Measurements from ENCODE around the gene AKR1C4.

DNA sequence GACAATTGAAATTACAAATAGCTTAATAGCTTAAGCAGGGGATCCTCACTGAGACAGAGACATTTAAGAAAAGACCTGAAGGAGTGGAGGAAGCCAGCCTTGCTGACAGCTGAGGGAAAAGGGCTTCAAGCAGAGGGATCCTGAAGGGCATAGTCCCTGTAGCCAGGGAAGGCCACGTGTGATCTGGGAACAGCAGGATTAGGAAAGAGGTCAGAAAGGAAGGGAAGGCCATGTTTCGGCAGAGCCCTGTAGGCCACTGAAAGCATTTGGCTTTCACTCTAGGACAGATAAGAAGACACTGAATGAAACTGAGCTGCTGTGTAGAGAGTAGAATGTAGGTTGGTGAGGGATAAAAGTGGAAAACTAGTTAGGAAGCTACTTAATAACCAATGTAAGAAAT is 8.3 kb upstream of the AKR1C4 start:
- TF ChIP-seq, protein P1, sequence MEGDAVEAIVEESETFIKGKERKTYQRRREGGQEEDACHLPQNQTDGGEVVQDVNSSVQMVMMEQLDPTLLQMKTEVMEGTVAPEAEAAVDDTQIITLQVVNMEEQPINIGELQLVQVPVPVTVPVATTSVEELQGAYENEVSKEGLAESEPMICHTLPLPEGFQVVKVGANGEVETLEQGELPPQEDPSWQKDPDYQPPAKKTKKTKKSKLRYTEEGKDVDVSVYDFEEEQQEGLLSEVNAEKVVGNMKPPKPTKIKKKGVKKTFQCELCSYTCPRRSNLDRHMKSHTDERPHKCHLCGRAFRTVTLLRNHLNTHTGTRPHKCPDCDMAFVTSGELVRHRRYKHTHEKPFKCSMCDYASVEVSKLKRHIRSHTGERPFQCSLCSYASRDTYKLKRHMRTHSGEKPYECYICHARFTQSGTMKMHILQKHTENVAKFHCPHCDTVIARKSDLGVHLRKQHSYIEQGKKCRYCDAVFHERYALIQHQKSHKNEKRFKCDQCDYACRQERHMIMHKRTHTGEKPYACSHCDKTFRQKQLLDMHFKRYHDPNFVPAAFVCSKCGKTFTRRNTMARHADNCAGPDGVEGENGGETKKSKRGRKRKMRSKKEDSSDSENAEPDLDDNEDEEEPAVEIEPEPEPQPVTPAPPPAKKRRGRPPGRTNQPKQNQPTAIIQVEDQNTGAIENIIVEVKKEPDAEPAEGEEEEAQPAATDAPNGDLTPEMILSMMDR (IDR thresholded peaks at IDR 0.05 in 4 of 5, conservative IDR thresholded peaks at IDR 0.05 in 1 of 5) = no peak
- no peak for TF ChIP-seq POLR2A (IDR thresholded peaks at IDR 0.05)

Measured in gastrocnemius medialis (tissue), 4 donors.